Lower lobe of right lung (tissue), 2 donors: ENCODE measurements around the gene FAM227A. TPM values are rescaled to one million over a fixed set of nuclear protein-coding genes. Genes with fewer than 3 reads are reported as not detected.

ENCODE experiments used
- ATAC-seq, 2 donors: fragments of 200-7000 bp; cut with Tn5 transposase; one replicate each; pipeline ENCODE4 v1.9.1; 2020 to 2022; ENCODE audit warnings: mild to moderate bottlenecking in 2 of 2, moderate library complexity in 2 of 2
- DNase-seq: peaks from one replicate; pipeline ENCODE4 v3.0.0-alpha.2; 2020
- H3K27ac ChIP-seq: fragments of 200-600 bp; one replicate; pipeline ENCODE4 v1.8.0; 2022
- H3K27me3 ChIP-seq: fragments of 200-600 bp; one replicate; pipeline ENCODE4 v1.8.0; 2022; ENCODE audit warnings: low read depth
- H3K36me3 ChIP-seq: fragments of 200-600 bp; one replicate; pipeline ENCODE4 v1.8.0; 2022; ENCODE audit warnings: mild to moderate bottlenecking
- H3K4me1 ChIP-seq: fragments of 200-600 bp; one replicate; pipeline ENCODE4 v1.8.0; 2022
- H3K4me3 ChIP-seq: fragments of 200-600 bp; one replicate; pipeline ENCODE4 v1.8.0; 2022; ENCODE audit warnings: mild to moderate bottlenecking
- H3K9me3 ChIP-seq: fragments of 200-600 bp; one replicate; pipeline ENCODE4 v1.8.0; 2022
- intact Hi-C: fragments of 100-400 bp; cut with DNase I; formaldehyde crosslinking; loops from one replicate; pipeline ENCODE4 v1.11.0; 2022
- total RNA-seq: library from RNA; stranded (reverse); fragmentation: NEBNext Ultra II Directional; extraction: Animal tissue kit (Norgen Biotek cat#: 25700); gene quantifications from one replicate; pipeline ENCODE4 v1.2.1, GENCODE V29; 2021
- TF ChIP-seq, protein P1 (sequence below): fragments of 200-600 bp; IDR thresholded peaks from one replicate; pipeline ENCODE4 v1.8.0; 2022; ENCODE audit warnings: antibody characterized with exemption, mild to moderate bottlenecking
- donor health status: DM: no; HTN: yes; CAD: no; lungs with severe emphysema.

Gene FAM227A
- total RNA-seq, 1 donor from 2014 or later: 3.4 TPM

DNA sequence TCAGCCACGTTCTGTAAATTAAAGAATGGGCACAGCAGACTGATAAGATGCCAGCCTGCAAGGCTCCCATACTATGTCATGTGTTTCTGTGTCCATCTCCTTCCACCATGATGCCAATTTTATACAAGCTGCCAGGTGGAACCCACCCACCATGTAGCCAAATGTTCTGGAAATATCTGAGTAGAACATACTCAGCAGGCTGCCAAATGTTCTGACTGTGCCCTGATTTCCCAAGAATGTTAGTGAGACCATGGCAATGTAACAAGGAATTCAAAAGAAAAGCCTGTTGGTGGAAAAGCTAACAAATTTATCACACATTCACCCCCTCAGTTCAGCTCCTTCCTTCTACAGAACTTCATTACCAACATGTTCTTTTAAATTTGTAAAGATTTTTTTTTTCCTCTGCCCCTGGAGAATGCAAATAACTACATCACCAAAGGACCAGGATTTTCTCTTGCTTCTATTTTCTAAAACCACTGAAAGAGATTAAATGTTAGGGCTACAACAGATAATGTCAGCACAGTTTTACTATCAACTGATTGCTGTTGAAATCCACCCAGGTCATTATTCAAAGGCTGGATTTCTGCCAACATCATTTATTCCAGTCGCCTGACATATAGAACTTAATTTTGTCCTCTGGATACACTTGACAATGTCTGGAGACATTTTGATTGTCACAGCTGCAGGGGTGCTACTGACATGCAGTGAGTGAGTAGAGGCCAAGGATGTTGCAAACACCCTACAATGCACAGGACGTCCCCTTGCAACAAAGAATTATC lies 89.3 kb downstream of the FAM227A start:
- no peak overlapping the region for H3K4me3 ChIP-seq
- no peak overlapping the region for H3K27ac ChIP-seq
- TF ChIP-seq, protein P1, sequence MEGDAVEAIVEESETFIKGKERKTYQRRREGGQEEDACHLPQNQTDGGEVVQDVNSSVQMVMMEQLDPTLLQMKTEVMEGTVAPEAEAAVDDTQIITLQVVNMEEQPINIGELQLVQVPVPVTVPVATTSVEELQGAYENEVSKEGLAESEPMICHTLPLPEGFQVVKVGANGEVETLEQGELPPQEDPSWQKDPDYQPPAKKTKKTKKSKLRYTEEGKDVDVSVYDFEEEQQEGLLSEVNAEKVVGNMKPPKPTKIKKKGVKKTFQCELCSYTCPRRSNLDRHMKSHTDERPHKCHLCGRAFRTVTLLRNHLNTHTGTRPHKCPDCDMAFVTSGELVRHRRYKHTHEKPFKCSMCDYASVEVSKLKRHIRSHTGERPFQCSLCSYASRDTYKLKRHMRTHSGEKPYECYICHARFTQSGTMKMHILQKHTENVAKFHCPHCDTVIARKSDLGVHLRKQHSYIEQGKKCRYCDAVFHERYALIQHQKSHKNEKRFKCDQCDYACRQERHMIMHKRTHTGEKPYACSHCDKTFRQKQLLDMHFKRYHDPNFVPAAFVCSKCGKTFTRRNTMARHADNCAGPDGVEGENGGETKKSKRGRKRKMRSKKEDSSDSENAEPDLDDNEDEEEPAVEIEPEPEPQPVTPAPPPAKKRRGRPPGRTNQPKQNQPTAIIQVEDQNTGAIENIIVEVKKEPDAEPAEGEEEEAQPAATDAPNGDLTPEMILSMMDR: no peak

DNA sequence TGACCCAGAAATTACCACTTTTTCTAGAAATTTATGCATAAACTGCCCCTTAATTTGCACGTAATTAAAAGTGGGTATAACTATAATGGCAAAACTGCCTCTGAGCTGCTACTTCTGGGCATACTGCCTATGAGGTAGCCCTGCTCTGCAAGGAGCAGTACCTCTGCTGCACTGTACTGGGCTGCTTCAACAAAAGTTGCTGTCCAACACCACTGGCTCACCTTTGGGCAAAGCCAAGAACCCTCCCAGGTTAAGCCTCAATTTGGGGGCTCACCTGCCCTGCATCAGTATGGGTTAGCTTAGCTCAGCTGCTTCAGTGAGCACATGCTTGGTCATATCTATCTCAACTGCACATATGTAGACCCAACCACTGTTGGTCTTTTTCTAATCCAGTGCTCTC lies 90.8 kb downstream of the FAM227A start:
- intact Hi-C loops: no loop called here
- Histone ChIP-seq H3K27ac (no peak overlapping the region), H3K9me3 (no peaks in the 10 kb centered on the region), H3K36me3 (no peaks in the 10 kb centered on the region), H3K4me1 (peaks cover 5% of the 10 kb centered on the region), H3K27me3 (no peaks in the 10 kb centered on the region), H3K4me3 (no peak overlapping the region)
- ATAC-seq (no peak), DNase-seq (no peak)
- TF ChIP-seq, protein P1: no peak

More for the DNA sequence above, 89.3 kb downstream of the FAM227A start:
- Histone ChIP-seq H3K9me3 (no peaks in the 10 kb centered on the region), H3K4me1 (peaks cover 13% of the 10 kb centered on the region), H3K36me3 (no peaks in the 10 kb centered on the region), H3K27me3 (no peaks in the 10 kb centered on the region)
- DNase-seq (no peak), ATAC-seq (no peak)
- intact Hi-C loops: no loop called here

DNA sequence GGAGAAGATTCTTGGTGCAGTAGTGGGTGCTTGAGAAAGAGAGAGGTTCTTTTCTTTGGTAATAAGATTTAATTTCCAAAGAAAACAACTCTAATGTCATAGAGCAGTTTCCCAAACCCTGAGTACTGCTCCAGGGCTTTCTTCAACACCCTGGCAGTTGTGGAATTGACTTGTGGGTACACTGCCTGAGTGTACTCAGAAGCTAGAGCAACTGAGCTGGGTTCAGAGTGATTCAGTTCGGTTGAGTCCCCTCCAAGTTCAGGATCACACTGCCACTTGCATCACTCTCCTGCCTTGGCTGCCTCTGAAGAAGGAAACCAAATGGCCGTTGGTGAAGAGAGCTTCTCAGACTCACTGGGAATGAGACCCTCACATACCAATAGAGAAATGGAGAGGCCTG lies 91.5 kb downstream of the FAM227A start:
- no peak overlapping the region for H3K4me3 ChIP-seq
- no peaks in the 10 kb centered on the region for H3K36me3 ChIP-seq
- ATAC-seq: no peak
- H3K9me3 ChIP-seq: no peaks in the 10 kb centered on the region
- peaks cover 3% of the 10 kb centered on the region for H3K4me1 ChIP-seq
- no peak for DNase-seq
- intact Hi-C loops: no loop called here
- TF ChIP-seq, protein P1: no peak
- H3K27me3 ChIP-seq: no peaks in the 10 kb centered on the region
- H3K27ac ChIP-seq: no peak overlapping the region

DNA sequence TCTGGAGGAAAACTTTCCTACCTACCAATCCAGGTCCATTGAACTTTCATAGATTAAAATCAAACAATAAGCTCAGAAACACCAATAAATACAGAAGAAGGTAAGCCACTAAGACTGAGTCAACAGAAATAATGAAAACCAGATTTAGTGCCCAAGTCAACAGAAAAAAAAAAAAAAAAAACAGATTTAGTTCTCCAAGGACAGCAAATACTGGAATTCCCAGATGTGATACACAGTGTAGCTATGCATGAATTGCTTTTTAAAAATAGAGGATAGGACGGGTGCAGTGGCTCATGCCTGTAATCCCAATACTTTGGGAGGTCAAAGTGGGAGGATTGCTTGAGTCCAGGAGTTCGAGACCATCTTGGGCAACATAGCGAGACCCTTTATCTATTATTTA lies 101.9 kb downstream of the FAM227A start:
- Histone ChIP-seq H3K4me3 (no peak overlapping the region), H3K27ac (no peak overlapping the region), H3K4me1 (peaks cover 5% of the 10 kb centered on the region), H3K36me3 (no peaks in the 10 kb centered on the region), H3K27me3 (no peaks in the 10 kb centered on the region), H3K9me3 (no peaks in the 10 kb centered on the region)
- TF ChIP-seq, protein P1: no peak
- ATAC-seq: no peak
- intact Hi-C loops: no loop called here
- no peak for DNase-seq

DNA sequence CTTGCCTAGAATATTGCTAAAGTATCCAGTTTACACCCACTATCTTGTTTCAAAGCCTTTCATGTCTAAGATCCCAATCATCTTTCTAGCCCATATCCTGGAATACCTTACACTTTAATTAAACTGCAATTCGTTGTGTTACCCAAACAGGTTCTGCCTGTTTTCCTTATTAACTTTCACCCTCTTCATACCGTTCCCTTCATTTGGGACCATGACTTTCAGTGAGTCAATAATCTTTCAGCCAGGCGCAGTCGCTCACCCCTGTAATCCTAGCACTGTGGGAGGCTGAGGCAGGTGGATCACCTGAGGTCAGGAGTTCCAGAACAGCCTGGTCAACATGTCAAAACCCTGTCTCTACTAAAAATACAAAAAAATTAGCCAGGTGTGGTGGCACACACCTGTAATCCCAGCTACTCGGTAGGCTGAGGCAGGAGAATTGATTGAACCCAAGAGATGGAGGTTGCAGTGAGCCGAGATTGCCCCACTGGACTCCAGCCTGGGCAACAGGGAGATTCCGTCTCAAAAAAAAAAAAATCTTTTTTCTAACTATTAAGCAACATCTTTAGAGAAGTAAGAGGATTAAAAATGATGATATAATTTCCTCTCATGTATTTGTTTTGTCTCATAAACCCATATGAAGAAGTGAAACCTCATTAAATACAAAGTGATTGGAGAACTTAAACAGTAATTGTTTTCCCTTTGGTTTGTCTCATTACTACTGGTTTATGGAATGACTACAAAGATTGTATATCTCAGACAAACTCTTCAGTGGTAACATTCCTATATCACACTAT lies 106.9 kb downstream of the FAM227A start:
- H3K4me3 ChIP-seq: no peak overlapping the region
- H3K27me3 ChIP-seq: no peaks in the 10 kb centered on the region
- peak; percentile 30 to 61 for ATAC-seq
- H3K9me3 ChIP-seq: no peaks in the 10 kb centered on the region
- intact Hi-C loops: no loop called here
- no peaks in the 10 kb centered on the region for H3K36me3 ChIP-seq
- DNase-seq: no peak
- TF ChIP-seq, protein P1: no peak
- no peak overlapping the region for H3K27ac ChIP-seq
- peaks cover 11% of the 10 kb centered on the region for H3K4me1 ChIP-seq
